Subcutaneous adipose tissue (tissue), 4 donors: ENCODE results near the gene ATP10B. TPM values are rescaled to one million over a fixed set of nuclear protein-coding genes. Genes with fewer than 3 reads are reported as not detected.

ENCODE experiments used
- CTCF ChIP-seq: fragments of 450-650 bp; IDR thresholded peaks from one replicate; pipeline ENCODE4 v1.5.1; 2016; ENCODE audit warnings: low read depth, mild to moderate bottlenecking, control low read depth, antibody characterized with exemption, moderate library complexity
- total RNA-seq, 4 donors: library from RNA; depleted of rRNA; stranded (reverse); fragments of >200 nt; gene quantifications; one replicate each; pipeline ENCODE4 v1.1.0, GENCODE V29; 2016

ATP10B gene
- total RNA-seq, 4 donors from 2014 or later, result under 0.01 TPM; not detected in 3

- no peak for TF ChIP-seq CTCF
These were observed 1.6 kb downstream of the ATP10B start for GRCh38 chr5:160850421-160850820.

- no peak for TF ChIP-seq CTCF
These were observed 4.4 kb downstream of the ATP10B start for GRCh38 chr5:160847526-160848085.

- no peak for TF ChIP-seq CTCF
These were observed 5.4 kb downstream of the ATP10B start for GRCh38 chr5:160846642-160847041.

GRCh38 chr5:160844177-160844576, 7.8 kb downstream of the ATP10B start:
- no peak for TF ChIP-seq CTCF

- no peak for TF ChIP-seq CTCF
These were observed 8.8 kb downstream of the ATP10B start for GRCh38 chr5:160843240-160843639.

GRCh38 chr5:160837749-160838593, 14.0 kb downstream of the ATP10B start:
- no peak for TF ChIP-seq CTCF

GRCh38 chr5:160837211-160837610, 14.8 kb downstream of the ATP10B start:
- TF ChIP-seq CTCF, result no peak
